CMK (cell line): Measurements from ENCODE around the gene ATP5PB.

Experiments used
- DNase-seq: peaks from one replicate; pipeline ENCODE4 v3.0.0-alpha.2; 2010; ENCODE audit warnings: low read depth

ATP5PB gene

GRCh38 chr1:111476214-111476613 is 26.9 kb downstream of the ATP5PB start:
- no peak for DNase-seq

DNA sequence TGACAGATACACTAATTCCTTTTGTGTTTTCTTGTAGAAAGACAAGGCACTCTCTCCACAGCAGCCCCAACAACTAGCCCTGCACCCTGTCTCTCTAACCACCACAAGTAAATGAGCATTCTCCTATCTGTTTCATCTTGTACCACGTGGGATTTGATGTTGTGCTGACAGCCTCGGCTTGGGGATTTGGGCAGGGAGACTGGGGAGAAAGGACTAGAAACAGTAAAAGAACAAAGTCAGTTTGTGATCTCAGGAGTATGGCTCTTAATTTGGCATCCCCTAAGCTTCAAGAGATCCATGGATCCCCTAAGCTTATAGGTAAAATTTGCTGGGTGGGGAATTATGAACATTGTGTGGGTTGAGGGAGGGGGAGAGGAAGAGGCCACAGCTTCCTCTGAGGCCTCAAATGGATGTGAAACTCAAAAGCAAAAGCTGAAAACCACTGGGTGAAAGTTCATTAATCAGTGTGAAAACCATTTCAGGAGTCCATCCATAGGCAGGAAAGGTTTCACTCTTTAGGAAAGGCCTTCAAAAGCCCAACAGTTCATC is 27.6 kb downstream of the ATP5PB start:
- DNase-seq: no peak

- DNase-seq: no peak
Measured at GRCh38 chr1:111480674-111481073, 31.4 kb downstream of the ATP5PB start.

DNA sequence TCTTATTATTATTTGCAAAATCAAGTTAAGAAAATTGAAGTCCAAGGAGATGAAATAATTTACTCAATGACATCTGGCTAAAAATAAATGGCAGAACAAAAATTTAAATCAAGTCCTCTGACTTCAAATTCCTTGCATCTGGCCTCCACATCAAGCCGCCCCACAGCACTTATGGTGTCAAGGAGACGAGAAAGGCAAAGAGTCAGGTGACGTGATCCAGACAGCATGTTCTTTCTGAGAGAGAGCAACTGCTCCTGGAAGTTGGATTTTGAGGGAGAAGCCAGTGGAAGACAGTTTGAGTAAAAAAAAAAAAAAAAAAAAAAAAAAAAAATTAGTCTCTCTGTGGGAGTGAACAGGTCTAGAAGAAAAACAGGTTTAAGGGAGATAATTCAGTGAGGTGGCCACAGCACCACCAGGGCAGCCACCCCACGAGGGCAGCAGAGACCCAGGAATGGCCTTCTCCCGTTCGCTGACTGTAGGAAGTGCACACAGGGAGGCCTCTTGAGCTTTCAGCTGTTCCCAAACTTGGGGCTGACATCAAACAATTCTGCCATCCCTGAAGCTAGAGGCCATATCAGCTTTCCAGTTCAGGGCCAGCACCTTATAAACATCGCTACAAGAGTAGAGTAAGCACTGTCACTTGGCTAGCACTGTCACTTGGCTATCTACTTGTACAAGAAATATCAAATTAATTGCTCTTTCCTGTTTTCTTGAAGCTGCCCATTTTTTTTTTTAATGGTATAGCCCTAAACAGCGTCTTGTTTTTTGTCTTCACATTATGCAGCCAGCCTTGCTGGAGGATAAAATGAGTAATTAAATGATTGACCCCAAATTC is 32.3 kb downstream of the ATP5PB start:
- DNase-seq: no peak

DNA sequence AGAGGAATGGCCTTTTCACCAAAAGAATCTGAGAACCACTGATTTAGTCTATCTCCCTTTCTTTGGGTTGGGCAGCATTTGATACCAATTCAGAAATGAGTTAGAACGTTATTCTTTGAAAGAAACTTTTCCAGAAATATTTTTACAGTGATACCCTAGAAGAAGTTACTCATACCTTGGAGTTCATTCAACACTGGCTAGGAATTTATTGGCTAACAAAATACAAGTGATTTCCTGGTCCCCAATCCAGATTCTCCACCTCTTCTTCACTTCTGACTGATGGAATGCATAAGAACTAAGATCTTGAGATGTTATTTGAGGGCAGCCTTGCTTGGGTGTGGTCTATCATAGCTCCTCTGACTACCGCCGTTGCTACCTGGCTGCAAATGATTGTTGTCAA is 33.9 kb downstream of the ATP5PB start:
- DNase-seq: no peak

GRCh38 chr1:111483876-111484275 is 34.6 kb downstream of the ATP5PB start:
- no peak for DNase-seq

DNA sequence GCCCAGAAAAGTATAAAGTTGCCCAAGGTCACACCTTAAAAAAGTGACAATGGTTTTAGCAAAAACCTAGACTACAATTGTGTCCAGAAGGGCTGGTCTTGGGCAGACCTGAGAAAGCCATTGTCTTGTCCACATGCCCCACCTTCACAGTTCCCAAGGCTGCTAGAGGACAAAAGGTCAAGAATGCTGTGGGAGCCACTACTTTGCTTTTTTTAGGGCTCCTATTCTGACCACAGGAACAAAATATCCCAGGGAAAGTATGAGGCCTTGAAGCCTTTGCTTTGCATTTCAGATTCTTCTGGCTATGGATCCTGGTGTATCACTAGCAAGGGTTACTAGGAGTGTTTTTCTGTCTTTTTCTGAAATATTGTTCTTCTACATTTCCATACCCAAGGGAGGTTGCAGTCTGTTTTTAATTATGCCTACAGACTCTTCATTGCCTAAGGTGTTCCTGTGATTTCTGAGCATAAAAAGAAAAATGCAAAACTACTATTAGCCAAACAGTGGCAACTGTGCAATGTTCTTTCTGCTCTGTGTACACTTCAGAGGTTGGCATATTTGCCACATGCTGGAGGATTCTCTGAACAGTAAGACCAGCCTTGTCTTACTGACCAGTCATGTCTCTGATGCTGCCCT is 35.2 kb downstream of the ATP5PB start:
- DNase-seq: no peak

DNA sequence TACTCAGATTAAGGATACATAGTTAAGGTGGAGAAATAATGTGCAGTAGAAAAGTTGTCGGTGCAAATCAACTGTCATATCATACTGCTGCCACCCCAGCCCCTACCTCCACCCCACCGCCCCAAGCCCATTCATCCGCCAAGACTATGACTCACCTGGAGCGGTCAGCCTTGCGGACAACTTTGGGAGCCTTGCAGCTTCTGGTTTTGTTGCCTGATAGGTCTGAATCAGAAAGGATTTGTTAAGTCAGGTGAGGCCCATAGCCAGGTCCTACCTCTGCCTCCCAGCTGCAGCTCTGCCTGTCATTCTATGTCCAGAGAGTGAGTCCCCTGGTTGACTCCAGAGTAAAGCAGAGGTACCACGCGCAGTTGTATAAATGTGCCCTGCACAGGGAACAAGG is 37.2 kb downstream of the ATP5PB start:
- no peak for DNase-seq

- no peak for DNase-seq
Measured at GRCh38 chr1:111487133-111487532, 37.9 kb downstream of the ATP5PB start.

DNA sequence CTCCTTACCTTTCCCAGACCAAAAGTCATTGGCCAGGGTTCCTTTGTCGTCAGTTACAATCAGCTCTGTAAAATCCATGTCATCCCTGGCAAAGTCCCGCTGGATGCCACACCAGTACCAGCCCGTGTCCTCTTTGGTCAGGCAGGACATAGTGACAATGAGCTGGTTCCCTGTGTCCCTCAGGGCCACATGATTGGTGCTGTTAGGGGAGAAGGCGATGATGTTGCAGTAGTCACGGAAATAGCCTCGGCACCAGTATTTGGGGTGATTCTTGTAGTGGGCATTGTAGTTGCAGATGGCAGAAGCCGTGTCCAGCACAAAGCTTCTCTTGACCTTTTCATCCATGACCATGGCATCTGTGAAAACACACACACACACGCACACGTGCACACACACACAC is 39.4 kb downstream of the ATP5PB start:
- DNase-seq: no peak

GRCh38 chr1:111489604-111490003 is 40.3 kb downstream of the ATP5PB start:
- no peak for DNase-seq

- no peak for DNase-seq
Measured at GRCh38 chr1:111490220-111490619, 41.0 kb downstream of the ATP5PB start.

DNA sequence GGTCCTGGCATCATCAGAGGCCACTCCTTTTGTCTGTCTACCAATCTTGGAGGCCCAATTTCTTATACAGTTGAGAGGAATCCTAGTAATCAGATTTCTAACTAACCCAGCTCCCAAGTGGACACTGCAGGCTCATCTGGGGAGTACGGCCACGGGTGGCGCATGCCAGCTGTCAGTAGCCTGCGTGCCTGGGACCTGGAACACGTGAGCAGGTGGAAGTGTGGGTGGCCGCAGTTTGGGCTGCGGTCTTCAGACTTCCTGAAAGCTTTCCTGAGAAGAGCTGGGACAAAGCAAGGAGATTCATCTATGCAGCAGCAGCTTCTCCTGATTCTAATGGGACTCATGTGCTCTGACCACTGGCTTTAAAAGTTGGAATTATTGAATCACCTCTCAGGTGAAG is 41.8 kb downstream of the ATP5PB start:
- DNase-seq: no peak

- no peak for DNase-seq
Measured at GRCh38 chr1:111496398-111496797, 47.1 kb downstream of the ATP5PB start.

- no peak for DNase-seq
Measured at GRCh38 chr1:111497592-111497991, 48.3 kb downstream of the ATP5PB start.

DNA sequence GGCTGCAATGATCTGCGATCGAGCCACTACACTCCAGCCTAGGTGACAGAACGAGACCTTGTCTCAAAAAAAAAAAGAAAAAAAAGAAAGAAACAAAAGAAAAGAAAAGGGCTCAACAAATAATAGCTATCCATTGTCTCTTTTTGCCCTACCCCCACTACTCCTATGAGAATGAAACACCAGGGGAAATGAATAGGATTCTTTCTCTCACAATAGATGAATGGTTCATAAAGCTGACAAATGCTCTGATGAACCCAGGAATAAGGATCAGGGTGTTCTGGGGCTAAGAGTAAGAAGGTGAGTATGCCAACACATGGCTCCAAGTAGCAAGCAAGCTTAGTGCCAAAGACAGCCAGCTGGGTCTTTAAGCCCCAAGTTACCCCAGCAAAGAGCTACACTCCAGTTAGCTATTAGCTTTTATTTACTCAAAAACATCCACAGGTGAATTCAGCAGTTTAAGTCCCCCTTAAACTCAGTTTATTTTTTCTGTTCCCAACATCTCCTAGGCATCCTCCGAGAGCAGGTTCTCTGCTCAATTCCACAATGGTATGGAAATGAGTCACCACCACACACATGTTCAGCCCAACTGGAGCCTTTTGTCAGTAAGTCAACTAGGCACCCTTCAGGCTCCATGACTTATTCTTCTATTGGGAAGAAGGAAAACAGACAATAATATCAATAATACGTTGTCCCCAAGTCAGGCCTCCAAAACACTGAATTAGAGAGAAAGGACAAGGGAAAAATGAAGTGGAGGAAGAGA is 49.9 kb downstream of the ATP5PB start:
- no peak for DNase-seq

DNA sequence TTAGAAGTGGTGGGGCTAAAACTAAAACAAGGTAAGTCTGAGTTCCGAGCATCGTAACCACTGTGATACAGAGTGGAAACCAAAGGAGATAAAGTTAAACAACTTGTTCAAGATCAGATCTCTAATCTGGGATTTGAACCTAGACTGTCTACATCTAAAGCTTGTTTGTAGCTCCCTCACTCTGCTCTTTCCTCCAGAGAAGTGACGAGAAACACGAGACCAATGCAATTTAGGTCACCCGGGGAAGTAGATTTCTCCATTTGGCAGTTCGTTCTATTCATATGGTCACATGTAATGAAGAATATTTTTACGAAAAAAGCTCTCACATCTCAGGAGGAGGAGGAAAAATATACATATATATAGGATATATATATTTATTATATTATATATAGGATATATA is 52.4 kb downstream of the ATP5PB start:
- DNase-seq: no peak

DNA sequence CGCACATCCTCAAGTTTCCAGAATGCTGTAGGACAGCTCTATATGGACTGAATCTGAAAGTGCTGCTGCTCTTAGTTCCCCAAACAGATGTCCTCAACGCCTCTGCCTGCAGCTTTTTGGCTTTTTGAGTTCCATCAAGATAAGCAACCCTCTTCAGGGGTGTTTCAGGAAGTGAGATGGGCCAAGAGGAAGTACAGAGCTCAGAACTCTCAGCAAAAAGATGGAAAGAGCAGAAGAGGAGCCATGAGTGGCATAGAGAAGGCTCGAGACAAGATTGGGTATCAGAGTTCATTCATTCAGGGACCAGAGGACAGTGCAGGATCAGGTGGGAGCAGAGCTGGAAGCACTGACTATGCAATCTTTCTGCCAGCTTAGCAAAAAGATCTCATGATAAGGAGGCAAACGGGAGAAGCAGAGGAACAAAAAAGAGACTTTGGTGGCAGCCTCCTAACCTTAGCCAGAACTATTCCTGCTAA is 54.4 kb downstream of the ATP5PB start, which contains the start of the genes ADORA3 and TMIGD3:
TSS of gene ADORA3 (minus strand) at position 49 of the 476 bp plus-strand sequence. CDS start 279 bp downstream, outside the sequence.
TSS of gene TMIGD3 (minus strand) at position 49 of the 476 bp plus-strand sequence. CDS start 279 bp downstream, outside the sequence.
- DNase-seq: no peak

DNA sequence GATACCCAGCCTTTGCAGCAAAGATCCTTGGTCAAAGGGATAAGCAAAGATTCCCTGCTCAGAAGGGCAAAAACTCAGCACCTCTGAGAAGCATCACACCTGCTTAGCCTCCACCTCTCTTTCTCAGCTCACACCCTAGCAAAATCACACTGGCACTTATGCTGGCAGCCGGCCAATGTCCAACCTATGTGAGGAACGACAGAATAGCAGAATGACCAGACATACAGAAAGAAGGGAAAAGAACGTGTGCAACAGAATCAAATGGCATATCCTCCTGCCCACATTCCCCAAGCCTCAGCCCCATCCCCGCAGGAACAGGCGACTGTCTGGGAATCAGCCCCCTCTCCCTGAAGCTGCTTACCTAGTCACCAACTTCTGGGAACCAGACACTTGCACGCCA is 54.8 kb downstream of the ATP5PB start:
- DNase-seq: no peak

DNA sequence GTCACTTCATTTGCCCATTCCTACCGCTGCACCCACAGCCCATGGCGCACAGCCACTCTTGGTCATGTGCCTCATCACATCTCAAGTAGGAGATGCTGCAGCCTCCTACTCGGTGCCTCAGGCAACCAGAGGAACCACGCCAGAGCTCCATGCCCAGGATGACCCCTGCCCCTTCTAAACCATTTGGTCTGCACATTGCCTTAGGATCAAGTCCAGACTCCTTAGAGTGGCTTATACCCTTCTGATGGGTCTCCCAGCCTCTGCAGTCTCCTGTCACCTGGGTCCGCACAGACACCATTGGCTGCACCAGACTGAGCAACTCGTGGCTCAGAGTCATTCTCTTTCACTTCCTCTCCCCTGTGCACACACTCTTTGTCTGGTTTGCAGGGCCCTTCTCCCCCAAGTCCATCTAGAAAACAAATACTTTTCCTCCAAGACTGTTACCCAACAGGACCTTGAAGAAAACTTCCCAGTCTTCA is 56.4 kb downstream of the ATP5PB start:
- DNase-seq: no peak

GRCh38 chr1:111506561-111506960 is 57.3 kb downstream of the ATP5PB start:
- no peak for DNase-seq
